Activated CD4-positive, alpha-beta T cell treated with anti-CD3 and anti-CD28 coated beads, Interleukin-10, Interleukin-2, amounts not matched to agents 100 ng/mL and 50 ng/mL, durations not matched to agents 16 hours and 8 hours (primary cell): ENCODE measurements around the gene ZBTB7C.

Experiments used
- DNase-seq: peaks from one replicate; pipeline ENCODE4 v3.0.0-alpha.2; 2020

The ZBTB7C gene

GRCh38 chr18:48320639-48320945 lies 88.6 kb downstream of the ZBTB7C start:
- no peak for DNase-seq

- no peak for DNase-seq
These were observed 89.2 kb downstream of the ZBTB7C start for GRCh38 chr18:48319801-48320638.

DNA sequence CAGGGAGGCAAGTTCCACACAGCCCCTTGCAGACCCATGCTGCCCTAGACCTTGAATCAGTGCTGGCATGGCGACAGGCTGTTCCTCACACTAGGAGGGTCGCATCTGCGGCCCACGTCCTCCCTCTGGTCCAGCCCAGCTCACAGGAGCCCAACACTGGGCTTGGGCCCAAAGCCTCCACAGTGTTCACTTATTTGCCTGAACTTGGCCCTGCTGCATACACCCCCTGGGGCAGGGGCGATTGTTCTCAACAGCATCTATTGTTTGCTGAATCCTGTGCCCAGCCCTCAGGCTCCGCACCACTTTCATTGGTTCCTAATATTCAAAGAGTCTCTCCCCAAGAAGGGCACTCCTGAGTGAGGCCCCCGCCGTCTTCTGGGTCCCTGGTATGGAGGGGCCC lies 90.7 kb downstream of the ZBTB7C start:
- no peak for DNase-seq

DNA sequence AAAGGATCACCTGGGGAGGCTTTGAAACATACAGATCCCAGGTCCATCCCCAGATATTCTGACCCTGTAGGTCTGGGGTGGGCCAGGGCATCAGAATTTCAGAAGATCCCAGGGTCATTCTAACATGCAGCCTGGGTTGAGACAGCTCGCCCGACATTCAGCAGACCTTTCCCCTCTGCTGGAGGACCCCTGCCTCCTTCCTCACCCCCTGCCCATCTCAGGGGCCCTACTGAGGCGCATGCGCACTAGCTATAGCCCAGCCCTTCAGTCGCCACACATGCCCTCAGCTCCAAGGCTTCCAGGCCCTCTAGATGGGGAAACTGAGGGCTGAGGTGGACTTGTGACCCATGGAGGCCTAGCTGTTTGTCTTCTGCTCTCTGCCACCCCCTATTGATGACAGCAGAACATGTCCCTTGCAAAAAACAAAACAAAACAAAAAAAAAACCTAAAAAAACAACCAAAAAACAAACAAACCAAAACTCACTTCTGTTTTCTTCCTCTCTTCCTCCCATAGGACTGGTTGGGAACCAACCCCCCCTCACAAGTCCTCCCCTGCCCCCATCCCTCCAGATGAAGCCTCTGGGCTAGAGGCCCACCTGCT lies 91.3 kb downstream of the ZBTB7C start:
- no peak for DNase-seq

DNA sequence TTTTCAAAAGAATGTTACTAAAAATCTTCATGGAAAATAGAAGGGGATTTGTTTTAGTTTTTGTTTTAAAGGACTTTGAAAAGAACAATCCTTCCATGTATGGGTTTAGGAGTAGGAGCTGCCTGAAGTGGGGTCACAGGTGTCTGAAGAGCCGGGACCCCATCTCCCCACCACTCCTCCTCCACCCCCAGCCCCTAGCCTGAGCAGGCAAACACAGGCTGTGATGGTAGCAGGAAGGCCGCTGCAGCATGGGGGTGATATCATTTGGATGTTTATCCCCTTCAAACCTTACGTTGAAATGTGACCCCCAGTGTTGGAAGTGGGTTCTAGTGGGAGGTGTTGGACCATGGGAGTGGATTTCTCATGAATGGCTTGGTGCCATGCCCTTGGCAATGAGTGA lies 93.0 kb downstream of the ZBTB7C start:
- DNase-seq = no peak

DNA sequence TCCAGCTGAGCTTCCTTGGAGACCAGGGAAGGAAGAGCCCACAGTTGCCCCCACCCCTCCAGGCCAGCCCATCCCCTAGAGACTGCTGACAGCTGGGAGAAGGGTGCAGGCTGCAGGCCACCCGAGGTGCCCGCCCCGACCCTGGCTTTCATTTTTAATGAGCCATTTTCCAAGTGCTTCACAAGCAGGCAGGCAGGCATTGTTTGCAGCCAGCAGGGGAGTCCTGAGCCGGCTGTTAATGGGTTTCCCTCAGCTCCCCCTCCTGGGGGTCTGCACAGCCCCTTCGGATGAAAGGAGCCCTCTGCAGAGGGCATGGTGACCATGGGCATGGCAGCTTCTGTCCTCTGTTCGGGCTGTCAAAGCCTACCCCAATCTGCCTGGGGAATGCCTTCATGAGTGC lies 94.5 kb downstream of the ZBTB7C start:
- no peak for DNase-seq

DNA sequence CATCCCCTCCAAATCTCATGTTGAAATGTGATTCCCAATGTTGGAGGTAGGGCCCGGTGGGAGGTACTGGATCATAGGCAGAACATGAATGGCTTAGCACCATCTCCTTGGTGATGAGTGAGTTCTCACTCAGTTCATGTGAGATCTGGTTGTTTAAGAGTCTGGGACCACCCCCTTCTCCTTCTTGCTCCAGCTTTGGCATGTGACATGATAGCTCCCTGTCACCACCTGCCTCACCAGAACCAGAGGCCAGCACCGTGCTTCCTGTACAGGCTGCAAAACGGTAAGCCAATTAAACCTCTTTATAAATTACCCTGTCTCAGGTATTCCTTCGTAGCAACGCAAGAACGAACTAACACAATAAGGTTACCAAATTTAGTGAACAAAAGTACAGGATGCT lies 95.4 kb downstream of the ZBTB7C start:
- no peak for DNase-seq

GRCh38 chr18:48312066-48312465 lies 97.1 kb downstream of the ZBTB7C start:
- DNase-seq = no peak

GRCh38 chr18:48310999-48311398 lies 98.2 kb downstream of the ZBTB7C start:
- no peak for DNase-seq

GRCh38 chr18:48310353-48310752 lies 98.8 kb downstream of the ZBTB7C start:
- no peak for DNase-seq

- no peak for DNase-seq
These were observed 100.2 kb downstream of the ZBTB7C start for GRCh38 chr18:48308755-48309575.

GRCh38 chr18:48308027-48308635 lies 101.1 kb downstream of the ZBTB7C start:
- no peak for DNase-seq

DNA sequence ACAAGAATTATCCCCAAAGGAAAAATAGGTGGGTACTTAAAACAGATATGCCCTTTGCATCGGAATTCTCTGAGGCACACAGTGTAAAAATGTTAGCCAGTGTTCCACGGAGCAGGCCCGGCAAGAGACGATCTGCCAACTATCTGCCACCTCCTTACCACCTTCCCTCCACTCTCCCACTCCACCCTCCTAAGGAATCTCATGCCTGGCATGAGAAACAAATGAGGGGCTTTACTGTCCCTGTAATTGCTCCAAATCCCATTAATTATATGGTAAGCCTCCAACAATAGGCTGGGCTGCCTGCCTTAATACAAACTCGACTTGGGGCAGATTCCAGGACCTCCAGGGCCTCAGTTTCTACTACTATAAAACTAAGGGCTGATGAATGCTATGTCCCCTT lies 102.3 kb downstream of the ZBTB7C start:
- no peak for DNase-seq

DNA sequence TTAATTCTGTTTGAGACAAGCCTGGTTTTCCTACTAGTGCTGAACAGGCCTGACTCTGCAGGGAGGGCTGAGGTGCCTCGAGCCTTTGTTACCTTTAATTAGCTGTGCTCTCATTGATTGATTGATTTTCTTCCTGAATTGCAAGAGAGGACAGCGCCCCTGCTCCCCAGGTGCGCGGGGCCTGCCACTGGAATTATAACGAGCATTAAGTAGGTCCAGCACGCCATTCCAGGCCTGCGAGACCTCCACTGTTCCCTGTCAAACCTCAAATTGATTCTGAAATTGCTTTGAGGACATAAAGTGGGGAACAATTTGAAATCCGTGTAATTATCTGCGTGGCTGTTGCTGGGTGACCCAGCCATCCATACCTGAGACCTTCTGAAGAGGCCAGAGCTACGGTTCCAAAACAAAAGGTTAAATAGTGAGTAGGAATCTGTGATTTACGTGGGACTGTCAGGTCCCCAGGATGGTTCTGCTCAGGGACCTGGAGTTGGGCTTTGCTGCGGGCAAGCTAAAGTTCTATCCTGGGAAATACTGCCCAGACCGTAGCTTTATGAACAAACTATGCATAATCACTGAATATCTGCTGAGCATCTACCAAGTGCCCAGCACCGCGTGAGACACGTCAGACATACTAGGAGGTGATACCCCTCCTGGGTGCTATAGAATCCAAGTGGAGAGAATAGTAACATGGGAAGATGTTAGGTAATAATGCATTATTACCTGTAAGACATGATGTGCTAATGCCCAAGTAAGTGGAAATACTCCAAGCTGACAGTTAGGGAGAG lies 104.1 kb downstream of the ZBTB7C start:
- no peak for DNase-seq

DNA sequence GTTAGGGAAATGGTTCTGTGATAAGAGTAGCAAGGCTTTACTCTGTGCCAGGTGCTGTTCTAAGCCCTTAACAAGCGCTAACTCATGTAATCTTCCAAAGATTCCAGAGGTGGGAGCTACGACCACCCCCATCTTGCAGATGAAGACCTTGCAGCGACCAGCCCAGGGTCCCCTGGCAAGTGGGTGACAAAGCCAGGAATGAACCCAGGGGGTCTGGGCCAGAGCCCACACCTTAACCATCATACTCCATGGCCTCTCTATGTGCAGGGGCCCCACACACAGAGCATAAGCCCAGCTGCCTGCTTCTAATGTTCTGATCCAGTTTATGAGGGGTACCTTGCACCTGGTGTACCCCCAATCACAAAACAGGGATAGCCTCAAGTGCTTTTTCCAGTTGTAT lies 105.3 kb downstream of the ZBTB7C start:
- no peak for DNase-seq

GRCh38 chr18:48302736-48303135 lies 106.4 kb downstream of the ZBTB7C start:
- DNase-seq = no peak

DNA sequence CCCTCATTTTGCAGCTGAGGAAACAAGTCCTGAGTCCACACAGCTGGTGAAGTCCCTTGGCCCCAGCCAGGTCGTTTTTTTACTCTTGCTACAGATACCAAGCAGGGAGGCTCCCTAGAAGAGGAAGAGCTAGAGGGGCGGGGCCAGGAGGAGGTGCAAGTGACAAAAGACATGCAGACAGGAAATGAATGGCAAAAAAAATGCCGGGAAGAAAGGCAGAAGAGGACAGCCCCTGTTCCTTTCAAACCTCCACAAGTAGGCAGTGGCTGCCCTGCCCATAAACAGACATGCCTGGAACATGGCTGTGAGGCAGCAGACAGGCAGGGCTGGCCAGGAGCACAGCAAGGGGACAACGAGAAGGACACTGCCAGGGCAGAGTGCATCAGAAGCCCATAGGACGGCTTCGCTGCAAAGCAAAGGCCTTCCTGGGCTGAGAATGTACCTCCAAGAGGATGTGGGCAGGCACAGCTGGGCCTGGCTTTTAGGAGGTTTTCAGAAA lies 108.7 kb downstream of the ZBTB7C start:
- peak; percentile 35 for DNase-seq

DNA sequence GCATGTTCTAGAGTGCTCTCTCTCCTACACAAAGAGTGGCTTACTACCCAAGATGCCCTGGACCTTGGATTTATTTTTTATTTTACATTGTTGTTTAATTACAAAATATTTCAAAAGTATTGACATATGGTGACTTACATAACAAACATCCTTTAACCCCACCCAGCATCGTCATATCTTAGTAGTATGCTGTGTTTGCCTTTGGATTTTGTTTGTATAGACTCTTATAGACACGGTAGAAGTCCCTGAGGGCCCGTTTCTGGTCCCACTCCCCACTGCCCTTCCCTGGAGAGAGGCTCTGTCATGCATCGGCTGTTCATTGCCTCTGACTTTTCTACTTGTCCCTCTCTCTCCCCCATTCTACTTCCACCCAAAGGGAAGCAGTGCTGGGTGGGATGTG lies 112.0 kb downstream of the ZBTB7C start:
- no peak for DNase-seq

- no peak for DNase-seq
These were observed 112.6 kb downstream of the ZBTB7C start for GRCh38 chr18:48296581-48296980.

GRCh38 chr18:48295586-48296311 lies 113.4 kb downstream of the ZBTB7C start:
- DNase-seq = no peak

DNA sequence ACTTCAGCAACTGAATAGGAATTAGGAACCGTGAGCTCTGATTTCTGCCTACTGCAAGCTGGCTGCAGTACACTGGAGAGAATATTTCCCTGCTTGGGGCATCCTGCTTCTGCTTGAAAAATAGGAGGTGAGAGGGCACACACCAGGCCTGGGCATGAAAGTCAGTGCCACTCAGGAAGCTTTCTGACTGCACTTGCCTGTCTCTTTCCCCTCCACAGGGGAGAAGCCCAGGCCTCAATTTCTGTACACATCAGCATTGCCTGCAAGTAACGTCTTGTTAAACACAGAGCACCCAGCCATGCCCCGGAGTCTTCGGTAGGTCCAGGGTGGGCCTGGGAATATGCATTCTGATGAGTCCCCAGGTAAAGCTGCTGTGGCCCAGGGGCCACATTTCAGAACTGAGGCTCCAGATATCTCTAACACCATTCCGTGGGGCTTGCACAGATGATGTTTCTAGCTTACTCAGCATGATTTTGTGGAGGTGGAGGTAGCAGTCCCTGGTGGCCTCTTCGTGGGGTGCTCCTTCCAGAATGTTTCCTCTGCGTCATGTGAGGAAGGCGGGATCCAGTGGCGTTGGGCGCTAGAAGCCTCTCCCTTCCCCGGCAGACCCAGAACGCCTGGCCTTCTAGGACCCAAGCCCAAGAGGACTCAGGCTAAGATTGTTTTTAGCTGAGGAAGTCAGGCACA lies 114.1 kb downstream of the ZBTB7C start:
- DNase-seq = no peak
